Liver (tissue), 9 donors: Measurements from ENCODE around the gene TMEM234. TPM values are rescaled to one million over a fixed set of nuclear protein-coding genes. Genes with fewer than 3 reads are reported as not detected.

Experiments
- DNase-seq: peaks from one replicate; pipeline ENCODE4 v3.0.0-alpha.2; 2017; ENCODE audit warnings: low spot score
- H3K27ac ChIP-seq, 2 donors: one replicate each; pipeline ENCODE4 v1.7.0; 2013; ENCODE audit warnings: inconsistent platforms in 2 of 2, low read length in 2 of 2, control low read depth in 1 of 2, low read depth in 1 of 2, mild to moderate bottlenecking in 1 of 2
- H3K27me3 ChIP-seq, 4 donors: one replicate each; pipeline versions ENCODE4 v1.6.1 to v1.7.0; 2013; ENCODE audit warnings: low read length in 3 of 4, inconsistent platforms in 1 of 4, mild to moderate bottlenecking in 1 of 4, moderate library complexity in 1 of 4; ENCODE audit not compliant: control insufficient read depth in 4 of 4, insufficient read depth in 4 of 4
- H3K36me3 ChIP-seq, 4 donors: one replicate each; pipeline versions ENCODE4 v1.6.1 to v1.7.0; 2013; ENCODE audit warnings: low read length in 3 of 4, mild to moderate bottlenecking in 3 of 4, low read depth in 1 of 4, moderate library complexity in 1 of 4; ENCODE audit not compliant: control insufficient read depth in 4 of 4, insufficient read depth in 3 of 4
- H3K4me1 ChIP-seq, 4 donors: one replicate each; pipeline versions ENCODE4 v1.6.1 to v1.7.0; 2013; ENCODE audit warnings: low read length in 3 of 4, mild to moderate bottlenecking in 3 of 4, moderate library complexity in 1 of 4; ENCODE audit not compliant: control insufficient read depth in 4 of 4, insufficient read depth in 4 of 4
- H3K4me3 ChIP-seq, 3 donors: one replicate each; pipeline versions ENCODE4 v1.6.1 to v1.7.0; 2013; ENCODE audit warnings: low read length in 3 of 3, control low read depth in 1 of 3, low read depth in 1 of 3, mild to moderate bottlenecking in 1 of 3
- H3K9ac ChIP-seq, 2 donors: one replicate each; pipeline ENCODE4 v1.7.0; 2013; ENCODE audit warnings: low read length in 2 of 2, mild to moderate bottlenecking in 2 of 2, moderate library complexity in 2 of 2, control low read depth in 1 of 2, low read depth in 1 of 2
- H3K9me3 ChIP-seq, 4 donors: one replicate each; pipeline versions ENCODE4 v1.6.1 to v1.7.0; 2013; ENCODE audit warnings: low read length in 3 of 4; ENCODE audit not compliant: control insufficient read depth in 4 of 4
- ATF3 ChIP-seq: IDR thresholded peaks from 2 replicates; pipeline ENCODE4 v1.6.1; 2016; ENCODE audit warnings: antibody characterized with exemption
- CTCF ChIP-seq: fragments of 150-350 bp; IDR thresholded peaks from 2 replicates; pipeline ENCODE4 v1.5.1; 2017; ENCODE audit warnings: improper control_type of control experiment, low read depth, low read length; ENCODE audit not compliant: missing input control
- EGR1 ChIP-seq, 2 donors: IDR thresholded peaks; 2 replicates each; pipeline ENCODE4 v1.6.1; 2016 to 2018; ENCODE audit warnings: antibody characterized with exemption in 2 of 2, low read depth in 2 of 2
- FOXA1 ChIP-seq: IDR thresholded peaks from 2 replicates; pipeline ENCODE4 v1.6.1; 2016; ENCODE audit warnings: antibody characterized with exemption
- FOXA2 ChIP-seq: IDR thresholded peaks from 2 replicates; pipeline ENCODE4 v1.6.1; 2016; ENCODE audit warnings: antibody characterized with exemption
- GABPA ChIP-seq, 2 donors: IDR thresholded peaks in 1 of 2; conservative IDR thresholded peaks in 1 of 2; 2 replicates each; pipeline ENCODE4 v1.6.1; 2016; ENCODE audit warnings: antibody characterized with exemption in 2 of 2, mild to moderate bottlenecking in 1 of 2, moderate library complexity in 1 of 2
- HNF4A ChIP-seq, 2 donors: conservative IDR thresholded peaks; 2 replicates each; pipeline ENCODE4 v1.6.1; 2016; ENCODE audit warnings: antibody characterized with exemption in 2 of 2, mild to moderate bottlenecking in 2 of 2
- HNF4G ChIP-seq: IDR thresholded peaks from 2 replicates; pipeline ENCODE4 v1.6.1; 2016; ENCODE audit warnings: antibody characterized with exemption
- JUND ChIP-seq, 2 donors: IDR thresholded peaks; 2 replicates each; pipeline ENCODE4 v1.6.1; 2016; ENCODE audit warnings: antibody characterized with exemption in 2 of 2
- MAX ChIP-seq: IDR thresholded peaks from 2 replicates; pipeline ENCODE4 v1.6.1; 2016; ENCODE audit warnings: antibody characterized with exemption
- NR2F2 ChIP-seq: IDR thresholded peaks from 2 replicates; pipeline ENCODE4 v1.6.1; 2016; ENCODE audit warnings: antibody characterized with exemption
- RAD21 ChIP-seq, 2 donors: IDR thresholded peaks; 2 replicates each; pipeline ENCODE4 v1.6.1; 2016; ENCODE audit warnings: antibody characterized with exemption in 2 of 2, mild to moderate bottlenecking in 2 of 2
- REST ChIP-seq: IDR thresholded peaks from 2 replicates; pipeline ENCODE4 v1.6.1; 2016; ENCODE audit warnings: antibody characterized with exemption, mild to moderate bottlenecking
- RXRA ChIP-seq, 2 donors: IDR thresholded peaks; 2 replicates each; pipeline ENCODE4 v1.6.1; 2017 to 2018; ENCODE audit warnings: antibody characterized with exemption in 2 of 2, mild to moderate bottlenecking in 1 of 2
- SP1 ChIP-seq: IDR thresholded peaks from 2 replicates; pipeline ENCODE4 v1.6.1; 2018; ENCODE audit warnings: antibody characterized with exemption, mild to moderate bottlenecking
- TAF1 ChIP-seq: conservative IDR thresholded peaks from 2 replicates; pipeline ENCODE4 v1.6.1; 2016; ENCODE audit warnings: antibody characterized with exemption, mild to moderate bottlenecking
- YY1 ChIP-seq: IDR thresholded peaks from 2 replicates; pipeline ENCODE4 v1.6.1; 2016; ENCODE audit warnings: antibody characterized with exemption, mild to moderate bottlenecking
- ZBTB33 ChIP-seq: IDR thresholded peaks from 2 replicates; pipeline ENCODE4 v1.6.1; 2016; ENCODE audit warnings: antibody characterized with exemption
- WGBS: extraction: QIAGEN DNeasy Blood & Tissue Kit; methylation state at CpG from one replicate; pipeline ENCODE4 v1.1.7; 2013; 5-methylcytosine and 5-hydroxymethylcytosine counted together
- polyA plus RNA-seq, 2 donors: library from polyadenylated mRNA; stranded (reverse) in 1 of 2; unstranded in 1 of 2; fragments of 200-250 nt in 1 of 2; fragments of >200 nt in 1 of 2; fragmentation: Nextera tagmentation in 1 of 2; extraction: Ambion mirVana in 1 of 2; gene quantifications; one replicate each; pipeline versions ENCODE4 v1.2.1 to v1.2.3, GENCODE V29; 2013 to 2015
- total RNA-seq, 2 donors: library from RNA; depleted of rRNA; stranded (reverse); fragments of >200 nt; gene quantifications; one replicate each; pipeline ENCODE4 v1.2.3, GENCODE V29; 2014
- donor health status: healthy.
- donor health status: healthy.
- donor health status: healthy.
- donor health status: healthy.
- donor health status: healthy.

The TMEM234 gene
- total and polyA plus RNA-seq, 4 donors = 5.4 to 6.8 (median 6.1) TPM

- H3K9ac ChIP-seq = no peak overlapping the region
- H3K9me3 ChIP-seq = no peaks in the 10 kb centered on the region
- TF ChIP-seq CTCF = no peak
- TF ChIP-seq EGR1 (IDR thresholded peaks at IDR 0.05; ENCODE audit: low read depth in 2 of 2) = no peak
- TF ChIP-seq ZBTB33 = no peak
- no peak for TF ChIP-seq NR2F2
- TF ChIP-seq HNF4G = no peak
- H3K4me1 ChIP-seq = peaks cover 4 to 15% (median 11%) of the 10 kb centered on the region in 4 donors
- peak overlapping the region in 1 of 2 donors; percentile 41 for H3K27ac ChIP-seq
- H3K27me3 ChIP-seq = no peaks in the 10 kb centered on the region
- DNase-seq = no peak
- 81% methylated on average over 20 of the region's 20 CpGs for WGBS
- H3K36me3 ChIP-seq = peaks cover 0 to 2% (median 0%) of the 10 kb centered on the region in 4 donors
- H3K4me3 ChIP-seq = no peak overlapping the region
Measured at GRCh38 chr1:32239790-32240139, 17.6 kb upstream of the TMEM234 start.

- Histone ChIP-seq H3K9ac (no peak overlapping the region), H3K9me3 (no peaks in the 10 kb centered on the region), H3K4me3 (no peak overlapping the region), H3K36me3 (peaks cover 0 to 6% (median 0%) of the 10 kb centered on the region in 4 donors), H3K4me1 (peaks cover 4 to 15% (median 11%) of the 10 kb centered on the region in 4 donors), H3K27ac (no peak overlapping the region), H3K27me3 (no peaks in the 10 kb centered on the region)
- WGBS = 75% methylated on average over 4 of the region's 4 CpGs
- TF ChIP-seq TAF1 = no peak
- TF ChIP-seq REST = no peak
- no peak for TF ChIP-seq HNF4A (conservative IDR thresholded peaks at IDR 0.05)
- no peak for TF ChIP-seq RXRA (IDR thresholded peaks at IDR 0.05)
- no peak for TF ChIP-seq YY1
- no peak for TF ChIP-seq CTCF
- no peak for TF ChIP-seq SP1
- TF ChIP-seq MAX = no peak
- no peak for TF ChIP-seq FOXA2
- no peak for TF ChIP-seq JUND (IDR thresholded peaks at IDR 0.05)
- no peak for TF ChIP-seq ATF3
- no peak for TF ChIP-seq NR2F2
- no peak for TF ChIP-seq FOXA1
- TF ChIP-seq GABPA (IDR thresholded peaks at IDR 0.05 in 1 of 2, conservative IDR thresholded peaks at IDR 0.05 in 1 of 2) = no peak
- no peak for TF ChIP-seq RAD21 (IDR thresholded peaks at IDR 0.05)
- no peak for TF ChIP-seq HNF4G
- TF ChIP-seq ZBTB33 = no peak
- TF ChIP-seq EGR1 (IDR thresholded peaks at IDR 0.05; ENCODE audit: low read depth in 2 of 2) = no peak
- DNase-seq = no peak
Measured at GRCh38 chr1:32239337-32239736, 17.2 kb upstream of the TMEM234 start.
